ENCODE data around the gene PIK3IP1.
"Not testable (repeated sequence)": the region's sequence is repeated elsewhere in the genome, so short reads cannot be mapped to it uniquely, and the experiment has no call there.

The PIK3IP1 gene

GRCh38 chr22:31292236-31292989 is at the start of gene PIK3IP1:
PIK3IP1 (minus strand) TSS chr22:31292488; CDS start chr22:31292344, 144 bp downstream.
- peak; percentile 79 for DNase-seq

- DNase-seq = no peak
Observed at GRCh38 chr22:31341386-31342088, 49.2 kb upstream of the PIK3IP1 start.

DNA sequence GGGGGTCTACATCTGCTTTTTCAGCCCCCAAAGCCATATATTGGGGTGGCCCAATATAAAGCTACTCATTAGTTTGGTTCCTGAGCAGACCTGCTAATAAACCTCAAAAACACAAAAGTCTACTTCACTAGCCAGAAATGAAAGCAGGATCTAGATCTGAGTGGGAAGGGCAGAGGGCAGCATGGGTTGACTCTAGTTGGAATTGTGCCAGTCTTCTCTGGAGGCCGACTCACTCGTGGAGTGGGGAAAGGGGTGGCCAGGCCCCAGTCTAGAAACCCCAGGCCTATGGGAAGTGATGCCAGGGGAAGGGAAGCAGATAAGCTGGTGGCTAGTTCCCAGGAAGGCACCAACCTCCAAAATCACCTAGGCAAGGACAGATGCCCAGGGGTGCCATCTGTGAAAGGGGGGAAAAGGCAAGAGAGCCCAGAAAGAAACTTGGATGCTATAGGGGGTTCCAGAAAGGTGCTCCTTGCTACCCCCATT is 48.5 kb upstream of the PIK3IP1 start:
- peak; percentile 42 for DNase-seq

GRCh38 chr22:31340360-31340759 is 48.1 kb upstream of the PIK3IP1 start:
- DNase-seq = no peak

- no peak for DNase-seq
Observed at GRCh38 chr22:31339148-31339832, 47.0 kb upstream of the PIK3IP1 start.

DNA sequence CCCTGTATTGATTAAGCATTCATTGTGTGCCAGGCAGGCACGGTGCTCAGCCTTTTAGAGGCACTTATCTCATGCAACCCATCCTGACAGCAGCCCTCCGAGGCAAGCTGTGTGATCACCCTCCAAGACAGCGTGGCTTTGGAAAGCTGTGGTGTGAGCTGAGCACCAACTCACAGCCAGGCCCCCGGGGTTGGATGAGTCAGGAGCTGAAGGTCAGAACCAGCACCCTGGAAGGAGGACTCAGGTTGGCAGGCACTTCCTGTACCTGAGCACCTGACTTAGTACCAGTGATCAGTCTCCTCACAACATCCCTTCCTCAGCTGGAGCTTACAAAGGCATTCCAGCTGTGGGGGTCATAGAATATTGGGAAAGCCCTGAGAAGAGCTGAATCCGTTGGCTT is 44.9 kb upstream of the PIK3IP1 start:
- no peak for DNase-seq

- no peak for DNase-seq
Observed at GRCh38 chr22:31334329-31334728, 42.0 kb upstream of the PIK3IP1 start.

DNA sequence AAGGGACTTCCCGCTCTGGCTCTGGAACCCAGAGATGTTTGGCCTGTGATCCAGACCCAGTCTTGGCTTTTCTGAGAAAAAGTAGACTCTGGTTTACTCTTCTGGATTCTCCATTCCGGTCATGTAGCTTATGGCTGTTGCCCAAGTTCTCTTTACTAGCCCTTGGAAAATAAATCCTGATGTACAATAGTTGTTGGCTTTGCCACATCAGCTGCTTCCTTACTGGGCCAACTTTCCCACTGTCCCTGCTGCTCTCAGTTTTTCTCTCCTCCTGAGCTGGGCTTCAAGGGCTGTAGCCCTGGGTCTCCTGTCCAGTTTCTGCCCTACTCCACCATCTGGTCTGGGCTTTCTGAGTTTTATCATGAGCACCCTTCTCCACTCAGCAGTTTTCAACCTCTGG is 41.4 kb upstream of the PIK3IP1 start:
- no peak for DNase-seq

DNA sequence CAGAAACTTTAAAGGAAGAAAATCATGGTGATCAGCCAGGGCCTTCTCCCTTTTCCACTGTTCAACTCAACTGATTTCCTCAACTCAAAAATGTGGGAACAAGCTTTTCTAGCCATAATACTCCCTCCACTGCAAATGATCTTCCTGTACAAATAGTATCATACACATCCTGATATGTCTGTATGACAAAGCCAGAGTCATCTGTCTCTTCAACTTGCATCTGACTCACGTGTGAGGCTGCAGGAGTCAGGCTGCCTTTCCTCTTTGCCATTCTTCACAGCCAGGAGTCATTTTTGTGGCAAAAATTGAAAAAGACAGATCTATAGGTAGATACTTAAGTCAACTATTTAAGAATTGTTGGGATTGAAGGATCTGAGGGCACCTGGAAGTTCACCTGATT is 40.6 kb upstream of the PIK3IP1 start:
- no peak for DNase-seq

DNA sequence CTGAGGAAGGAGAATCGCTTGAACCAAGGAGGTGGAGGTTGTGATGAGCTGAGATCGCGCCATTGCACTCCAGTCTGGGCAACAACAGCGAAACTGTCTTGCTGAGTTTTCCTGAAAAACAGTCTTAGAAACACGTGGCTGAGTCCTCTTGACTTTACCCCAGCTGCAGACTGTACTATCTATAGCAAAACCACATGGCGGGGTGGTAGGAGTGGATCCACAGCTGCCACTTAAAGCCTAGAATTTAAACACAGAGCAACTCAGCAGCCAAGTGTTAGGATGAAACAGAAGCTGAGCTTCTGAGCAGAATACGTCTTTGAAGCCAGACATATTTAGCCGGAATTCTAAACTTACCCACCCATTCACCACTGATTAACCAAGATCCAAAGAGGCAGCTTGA is 39.7 kb upstream of the PIK3IP1 start:
- no peak for DNase-seq

- no peak for DNase-seq
Observed at GRCh38 chr22:31329453-31330215, 37.3 kb upstream of the PIK3IP1 start.

DNA sequence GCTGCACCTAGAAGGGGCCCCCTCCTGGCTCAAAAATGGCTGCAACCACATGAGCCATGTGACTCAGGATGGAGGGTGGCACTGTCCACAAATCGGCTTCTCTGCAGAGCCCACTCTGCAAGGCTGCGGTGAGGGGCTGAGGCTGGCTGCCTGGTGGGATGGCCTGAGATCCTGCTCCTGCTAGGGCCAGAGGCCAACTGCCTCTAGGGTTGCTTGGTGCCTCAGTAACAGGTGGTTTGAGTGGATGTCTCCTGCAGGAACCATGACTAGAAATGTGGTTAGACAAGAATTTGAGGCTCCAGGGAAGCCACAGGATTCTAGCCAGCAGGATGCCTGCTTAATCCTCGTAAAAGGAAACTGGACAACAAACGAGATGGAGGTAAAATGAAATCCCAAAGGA is 36.7 kb upstream of the PIK3IP1 start:
- no peak for DNase-seq

DNA sequence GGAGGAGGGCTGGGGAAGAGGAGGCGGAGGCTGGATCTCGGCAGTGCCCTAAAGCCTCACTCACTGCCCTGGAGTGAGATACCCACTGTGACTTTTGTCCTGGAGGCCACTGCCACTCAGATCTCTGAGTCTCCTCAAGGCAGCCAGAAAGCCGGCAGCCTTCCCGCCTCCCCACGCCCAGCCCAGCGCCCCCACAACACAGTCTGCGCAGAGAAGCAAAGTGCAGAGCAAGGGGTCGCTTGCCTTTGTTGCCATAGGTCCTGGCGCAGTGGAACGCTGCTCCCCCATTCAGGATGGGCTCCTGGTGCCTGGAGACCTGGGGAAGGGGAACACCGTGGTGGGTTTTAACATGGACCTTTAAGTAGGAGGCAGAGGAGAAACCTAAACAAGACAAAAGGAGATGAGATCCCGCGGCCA is 36.3 kb upstream of the PIK3IP1 start:
- no peak for DNase-seq

GRCh38 chr22:31327806-31328543 is 35.7 kb upstream of the PIK3IP1 start:
- DNase-seq = no peak

- no peak for DNase-seq
Observed at GRCh38 chr22:31326877-31327276, 34.6 kb upstream of the PIK3IP1 start.

GRCh38 chr22:31323578-31324550 is 31.6 kb upstream of the PIK3IP1 start:
- DNase-seq = no peak

- DNase-seq = no peak
Observed at GRCh38 chr22:31321421-31321820, 29.1 kb upstream of the PIK3IP1 start.

DNA sequence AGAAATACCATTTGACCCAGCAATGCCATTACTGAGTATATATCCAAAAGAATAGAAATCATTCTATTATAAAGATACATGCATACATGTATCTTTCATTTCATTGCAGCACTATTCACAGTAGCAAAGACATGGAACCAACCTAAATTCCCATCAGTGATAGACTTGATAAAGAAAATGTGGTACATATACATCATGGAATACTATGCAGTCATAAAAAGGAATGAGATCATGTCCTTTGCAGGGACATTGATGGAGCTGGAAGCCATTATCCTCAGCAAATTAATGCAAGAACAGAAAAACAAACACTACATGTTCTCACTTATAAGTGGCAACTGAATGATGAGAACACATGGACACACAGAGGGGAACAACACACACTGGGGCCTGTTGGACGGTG is 21.9 kb upstream of the PIK3IP1 start:
- not testable (repeated sequence) for DNase-seq

DNA sequence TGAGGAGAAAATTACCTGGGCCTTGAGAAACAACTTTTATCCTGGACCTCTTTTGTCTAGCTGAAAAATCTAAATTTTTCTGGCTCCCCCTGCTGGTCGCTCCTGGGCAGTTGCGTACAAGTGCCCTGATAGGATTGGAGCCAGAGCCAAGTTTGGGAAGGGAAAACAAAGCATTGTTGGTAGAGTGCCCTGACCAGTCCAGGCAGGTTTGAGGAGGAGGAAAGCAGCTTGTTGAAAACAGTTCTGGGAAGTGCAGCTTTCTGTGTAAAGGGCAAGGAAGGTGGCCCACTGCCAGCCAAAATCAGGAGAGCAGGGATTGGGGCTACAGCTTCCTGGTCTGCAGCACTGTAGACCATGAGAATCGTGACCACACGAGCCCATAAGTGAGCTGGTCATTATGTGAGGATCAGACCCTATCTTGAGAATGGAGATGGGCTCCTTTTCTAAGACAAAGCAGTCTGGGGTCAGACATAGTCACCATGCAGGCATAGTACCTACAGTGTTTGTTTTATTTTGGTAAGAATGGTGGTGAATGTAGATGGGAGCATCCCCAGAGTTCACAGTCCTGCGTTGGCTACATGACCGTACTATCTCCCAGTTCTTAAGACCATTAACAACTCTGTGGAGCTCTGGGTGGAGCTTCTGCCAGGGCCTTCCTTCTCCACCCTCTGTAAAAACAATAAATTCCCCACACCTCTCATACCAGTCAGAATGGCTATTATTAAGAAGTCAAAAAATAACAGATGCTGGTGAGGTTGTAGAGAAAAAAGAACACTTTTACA is 21.3 kb upstream of the PIK3IP1 start:
- peak; percentile 74 for DNase-seq

DNA sequence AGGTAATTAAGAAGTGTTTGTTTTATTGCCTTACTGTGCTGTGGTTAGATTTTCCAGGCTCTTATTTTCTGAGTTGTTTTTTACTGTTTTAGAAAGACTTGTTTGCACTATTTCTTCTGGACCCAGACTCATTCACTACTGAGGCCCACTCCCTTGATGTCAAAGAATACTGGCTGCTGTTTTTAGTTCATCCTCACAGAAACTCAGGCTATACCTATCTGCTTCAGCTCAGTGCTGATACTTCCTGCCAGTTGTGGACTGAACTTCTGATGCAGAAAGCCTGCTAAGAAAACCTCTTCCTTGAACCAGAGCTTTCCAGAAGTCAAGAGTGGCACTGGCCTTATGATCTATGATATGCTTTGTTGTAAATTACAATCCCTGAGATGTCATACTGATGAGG is 15.9 kb upstream of the PIK3IP1 start:
- no peak for DNase-seq

Measured in suppressor macrophage treated with lipopolysaccharide for 4 hours (primary cell).